Endothelial cell of umbilical vein (primary cell): ENCODE data around the gene TGM4. TPM values are rescaled to one million over a fixed set of nuclear protein-coding genes. Genes with fewer than 3 reads are reported as not detected.

Source experiments
- BruUV-seq: library from RNA; stranded (reverse); fragments of 400-500 nt; replicated peaks from 2 replicates; lab custom pipeline; 2021; lab: Mats Ljungman, UMichigan
- CTCF ChIA-PET: fragments of 300-600, 350-600 bp; sonication (Branson Sonifier 250); formaldehyde crosslinking; loops from one replicate; lab custom pipeline; 2021; ENCODE audit warnings: antibody characterized with exemption, inconsistent platforms; lab: Charles Lee
- POLR2A ChIA-PET: fragments of 300-600, 350-600 bp; sonication (Branson Sonifier 250); formaldehyde crosslinking; loops from one replicate; lab custom pipeline; 2021; ENCODE audit warnings: antibody characterized with exemption, inconsistent platforms; lab: Charles Lee
- DNase-seq: peaks from one replicate; pipeline ENCODE4 v3.0.0-alpha.2; 2011; ENCODE audit warnings: low read depth, low spot score
- FAIRE-seq: peaks from 2 replicates; lab custom pipeline; 2011; peaks lifted over from hg19 to GRCh38; lab: Jason Lieb, UNC
- H2AFZ ChIP-seq: 2 replicates; pipeline ENCODE4 v1.6.0; 2012; ENCODE audit warnings: low read depth, low read length, control low read depth, inconsistent platforms
- H3K27ac ChIP-seq: 2 replicates; pipeline ENCODE4 v1.5.1; 2011; ENCODE audit warnings: low read depth, mild to moderate bottlenecking, control low read depth, low read length, moderate library complexity; ENCODE audit not compliant: insufficient read depth
- H3K27me3 ChIP-seq, 2 experiments: 2 replicates each; pipeline versions ENCODE4 v1.6.0 to v1.6.1; 2011; ENCODE audit warnings: low read length in 2 of 2, mixed read lengths in 1 of 2; ENCODE audit not compliant: control insufficient read depth in 2 of 2, insufficient read depth in 2 of 2
- H3K36me3 ChIP-seq, 2 experiments: 2 replicates in 1 of 2; 3 replicates in 1 of 2; pipeline ENCODE4 v1.5.1; 2011; ENCODE audit warnings: low read length in 2 of 2, mild to moderate bottlenecking in 1 of 2, moderate library complexity in 1 of 2; ENCODE audit not compliant: control insufficient read depth in 2 of 2, insufficient read depth in 2 of 2; ENCODE audit errors: extremely low read depth in 1 of 2
- H3K4me1 ChIP-seq: 3 replicates; pipeline ENCODE4 v1.5.1; 2011; ENCODE audit warnings: mild to moderate bottlenecking, low read length; ENCODE audit not compliant: control insufficient read depth, insufficient read depth; ENCODE audit errors: extremely low read depth
- H3K4me2 ChIP-seq: 2 replicates; pipeline ENCODE4 v1.6.1; 2011; ENCODE audit warnings: low read length, control low read depth, mixed read lengths; ENCODE audit not compliant: insufficient read depth
- H3K4me3 ChIP-seq, 3 experiments: fragments of 200-600 bp in 1 of 3; sonication (generic), shearing (Covaris generic) in 1 of 3; replicated peaks in 1 of 3; 2 replicates each; pipeline ENCODE4 v1.5.1; 2011 to 2016; ENCODE audit warnings: control low read depth in 3 of 3, low read length in 3 of 3, mild to moderate bottlenecking in 2 of 3, inconsistent platforms in 1 of 3, low read depth in 1 of 3, moderate library complexity in 1 of 3; ENCODE audit not compliant: insufficient read depth in 1 of 3
- H3K79me2 ChIP-seq: 2 replicates; pipeline ENCODE4 v1.6.0; 2012; ENCODE audit warnings: low read length, inconsistent platforms; ENCODE audit not compliant: control insufficient read depth, insufficient read depth
- H3K9ac ChIP-seq: replicated peaks from 2 replicates; pipeline ENCODE3; 2011; ENCODE audit warnings: low read length, control low read depth; ENCODE audit not compliant: insufficient read depth; ENCODE audit errors: extremely low read depth
- H3K9me1 ChIP-seq: replicated peaks from 3 replicates; pipeline ENCODE4 v1.6.0; 2011; ENCODE audit warnings: mild to moderate bottlenecking, low read length; ENCODE audit not compliant: control insufficient read depth, insufficient read depth; ENCODE audit errors: extremely low read depth
- H3K9me3 ChIP-seq: replicated peaks from 2 replicates; pipeline ENCODE4 v1.5.1; 2012; ENCODE audit warnings: low read length, inconsistent platforms; ENCODE audit not compliant: control insufficient read depth, insufficient read depth
- H4K20me1 ChIP-seq: replicated peaks from 2 replicates; pipeline ENCODE3; 2011; ENCODE audit warnings: mild to moderate bottlenecking, low read length; ENCODE audit not compliant: control insufficient read depth, insufficient read depth; ENCODE audit errors: extremely low read depth
- EZH2 ChIP-seq: IDR thresholded peaks from 2 replicates; pipeline ENCODE4 v1.6.1; 2012; ENCODE audit warnings: borderline replicate concordance, low read depth, mild to moderate bottlenecking, moderate library complexity, low read length, inconsistent platforms; ENCODE audit not compliant: severe bottlenecking
- JUN ChIP-seq: IDR thresholded peaks from 2 replicates; pipeline ENCODE4 v1.6.1; 2011; ENCODE audit warnings: borderline replicate concordance, low read depth; ENCODE audit not compliant: insufficient read length, insufficient read depth
- MYC ChIP-seq: IDR thresholded peaks from one replicate; pipeline ENCODE4 v1.6.1; 2011; ENCODE audit warnings: mild to moderate bottlenecking, low read depth, low read length
- POLR2A ChIP-seq: IDR thresholded peaks from 2 replicates; pipeline ENCODE4 v1.6.1; 2012; ENCODE audit warnings: low read depth, mild to moderate bottlenecking, control low read depth, low read length
- dilution Hi-C: fragments of 300-500 bp; cut with MboI; formaldehyde crosslinking; loops from one replicate; pipeline ENCODE4 v1.15.0; 2019; ENCODE audit warnings: low sequenced_read_pairs; ENCODE audit not compliant: extremely low pct_ligation_motif_present
- intact Hi-C: fragments of 100-400 bp; cut with micrococcal nuclease; formaldehyde crosslinking; loops from one replicate; pipeline ENCODE4 v1.10.0; 2022
- polyA plus RNA-seq, 4 experiments: library from polyadenylated mRNA; depleted of rRNA in 3 of 4; stranded (reverse) in 3 of 4; unstranded in 1 of 4; fragments of >200 nt; gene quantifications; 2 replicates each; pipeline versions ENCODE4 v1.2.1 to v1.2.3, GENCODE V29; 2011 to 2012; ENCODE audit warnings: missing spikeins in 1 of 4
- total RNA-seq: library from RNA; stranded (reverse); gene quantifications from 2 replicates; pipeline ENCODE4 v1.2.3, GENCODE V29; 2021

Gene TGM4
- total and polyA plus RNA-seq, 2 donors (not counting 3 experiments of a cell fraction or from before 2014, with no cell fraction given) = 0.11 to 0.24 TPM

DNA sequence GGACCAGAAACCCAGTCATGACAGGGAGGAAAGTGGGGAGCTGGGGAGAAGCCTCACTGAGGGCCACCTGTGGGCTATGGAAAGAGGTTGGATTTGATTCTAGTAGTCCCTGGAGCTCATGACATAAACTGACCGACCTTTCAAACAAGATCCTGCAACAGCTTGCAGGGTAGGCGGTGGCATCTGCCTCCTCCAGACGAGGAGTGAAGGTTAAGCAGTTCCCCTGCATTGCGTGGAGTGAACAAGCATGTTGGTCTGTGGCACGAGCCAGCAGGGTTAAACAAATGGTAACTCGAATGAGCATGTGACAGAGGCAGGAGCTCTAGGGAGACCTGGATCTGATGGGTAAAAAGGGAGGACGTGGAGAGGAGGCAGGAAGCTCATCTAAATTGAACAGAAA lies 12.7 kb downstream of the TGM4 start:
- no peak overlapping the region for H3K4me3 ChIP-seq
- no TSS peak for BruUV-seq
- no peaks in the 10 kb centered on the region for H3K27me3 ChIP-seq
- CTCF ChIA-PET = interaction anchor here (1.3 kb wide), 1 partner anchor 28 kb away, joined by 3 read pairs; no protein-coding TSS in a partner anchor
- dilution Hi-C loops = no loop called here
- intact Hi-C loops = loop anchor here (10.0 kb wide), 1 partner anchor 242 kb away; the partner anchor contains the start of gene ZNF35
- no peak for TF ChIP-seq MYC
- TF ChIP-seq EZH2 = no peak
- no peak for TF ChIP-seq POLR2A
- DNase-seq (no peak), FAIRE-seq (no peak)
- no peaks in the 10 kb centered on the region for H3K9me1 ChIP-seq
- H3K36me3 ChIP-seq = no peaks in the 10 kb centered on the region
- no peaks in the 10 kb centered on the region for H3K79me2 ChIP-seq
- no peaks in the 10 kb centered on the region for H4K20me1 ChIP-seq
- H3K4me2 ChIP-seq = no peak overlapping the region
- no peak overlapping the region for H3K27ac ChIP-seq
- POLR2A ChIA-PET = no interaction called here
- H3K9me3 ChIP-seq = no peaks in the 10 kb centered on the region
- H3K9ac ChIP-seq = no peak overlapping the region
- H3K4me1 ChIP-seq = peaks cover 38% of the 10 kb centered on the region
- H2AFZ ChIP-seq = no peak overlapping the region

DNA sequence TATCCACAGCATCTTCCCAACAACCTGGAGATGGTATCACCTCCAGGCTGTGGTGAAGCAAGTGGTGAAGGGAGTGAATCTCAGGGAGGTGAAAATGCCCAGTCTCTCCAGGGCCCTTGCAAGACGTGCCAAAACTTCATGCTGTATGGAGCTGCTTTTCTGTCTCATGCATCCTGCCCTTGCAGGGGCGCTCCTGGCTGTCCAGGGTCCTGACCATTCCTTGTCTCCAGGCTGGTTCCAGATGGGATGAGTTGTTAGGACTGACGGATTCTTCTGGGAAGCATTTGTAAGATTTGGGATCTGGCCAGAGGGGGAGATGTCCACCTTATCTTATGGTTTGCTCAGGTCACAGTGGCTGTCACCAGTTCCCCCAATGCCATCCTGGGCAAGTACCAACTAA lies 15.8 kb downstream of the TGM4 start:
- Histone ChIP-seq H3K27me3 (no peaks in the 10 kb centered on the region), H3K4me3 (no peak overlapping the region), H2AFZ (no peak overlapping the region), H3K27ac (no peak overlapping the region), H3K4me1 (peaks cover 16% of the 10 kb centered on the region), H3K79me2 (no peaks in the 10 kb centered on the region), H4K20me1 (no peaks in the 10 kb centered on the region), H3K9ac (no peak overlapping the region), H3K9me1 (no peaks in the 10 kb centered on the region), H3K4me2 (no peak overlapping the region), H3K36me3 (no peaks in the 10 kb centered on the region), H3K9me3 (no peaks in the 10 kb centered on the region)
- TF ChIP-seq JUN (no peak), EZH2 (no peak)
- ChIA-PET POLR2A (no interaction called here), CTCF (interaction anchor here (1.5 kb wide), 1 partner anchor 23 kb away, joined by 8 read pairs; no protein-coding TSS in a partner anchor)
- dilution Hi-C loops = no loop called here
- no peak for DNase-seq
- no TSS peak for BruUV-seq
- intact Hi-C loops = no loop called here
- no peak for FAIRE-seq
